Smooth muscle cell (in vitro differentiated cells): ENCODE data around the gene PPP2R3B. TPM values are rescaled to one million over a fixed set of nuclear protein-coding genes. Genes with fewer than 3 reads are reported as not detected.

Experiments
- DNase-seq: peaks from one replicate; lab custom pipeline; 2025; ENCODE audit not compliant: unreplicated experiment; lab: John Stamatoyannopoulos, UW
- H2AFZ ChIP-seq: fragments of 200-600 bp; sonication (generic); 2 replicates; pipeline ENCODE4 v1.6.0; 2016; ENCODE audit warnings: antibody characterized with exemption, low read depth, mild to moderate bottlenecking
- H3F3A ChIP-seq: fragments of 200-600 bp; sonication (generic); 2 replicates; pipeline ENCODE4 v1.6.0; 2017; ENCODE audit warnings: antibody characterized with exemption, low read depth
- H3K27ac ChIP-seq: fragments of 200-600 bp; sonication (generic); 2 replicates; pipeline ENCODE4 v1.5.1; 2016; ENCODE audit warnings: low read depth, mild to moderate bottlenecking
- H3K27me3 ChIP-seq: fragments of 200-600 bp; sonication (generic); 2 replicates; pipeline ENCODE4 v1.6.1; 2016; ENCODE audit warnings: low read depth, mild to moderate bottlenecking
- H3K36me3 ChIP-seq: fragments of 200-600 bp; sonication (generic); 2 replicates; pipeline ENCODE4 v1.5.1; 2016; ENCODE audit warnings: low read depth
- H3K4me1 ChIP-seq: fragments of 200-600 bp; sonication (generic); 2 replicates; pipeline ENCODE4 v1.5.1; 2016; ENCODE audit warnings: low read depth
- H3K4me2 ChIP-seq: fragments of 200-600 bp; sonication (generic); 2 replicates; pipeline ENCODE4 v1.6.0; 2016; ENCODE audit warnings: mild to moderate bottlenecking
- H3K4me3 ChIP-seq: fragments of 200-600 bp; sonication (generic); 2 replicates; pipeline ENCODE4 v1.5.1; 2016; ENCODE audit warnings: mild to moderate bottlenecking
- H3K79me2 ChIP-seq: fragments of 200-600 bp; sonication (generic); 2 replicates; pipeline ENCODE4 v1.6.0; 2016; ENCODE audit warnings: low read depth, mild to moderate bottlenecking
- H3K9ac ChIP-seq: fragments of 200-600 bp; sonication (generic); 2 replicates; pipeline ENCODE4 v1.6.0; 2016; ENCODE audit warnings: low read depth
- H3K9me3 ChIP-seq: fragments of 200-600 bp; sonication (generic); replicated peaks from 2 replicates; pipeline ENCODE4 v1.5.1; 2016; ENCODE audit warnings: low read depth
- H4K20me1 ChIP-seq: fragments of 200-600 bp; sonication (generic); 2 replicates; pipeline ENCODE4 v1.6.0; 2016; ENCODE audit warnings: low read depth
- WGBS: methylation state at CpG from one replicate; pipeline ENCODE4 v1.1.7; 2016; ENCODE audit warnings: low lambda C conversion rate; 5-methylcytosine and 5-hydroxymethylcytosine counted together
- polyA plus RNA-seq: library from polyadenylated mRNA; unstranded; fragments of >200 nt; fragmentation: Nextera tagmentation; extraction: Ambion mirVana; gene quantifications from 2 replicates; pipeline ENCODE4 v1.2.1, GENCODE V29; 2016
- total RNA-seq: library from RNA; depleted of rRNA; stranded (reverse); fragments of >200 nt; gene quantifications from 2 replicates; pipeline ENCODE4 v1.2.3, GENCODE V29; 2014
- TF ChIP-seq, protein P1 (sequence below): fragments of 200-600 bp; sonication (generic); IDR thresholded peaks from 2 replicates; pipeline ENCODE4 v1.5.1; 2017; ENCODE audit warnings: borderline replicate concordance, mild to moderate bottlenecking, antibody characterized with exemption; ENCODE audit not compliant: insufficient read depth, poor library complexity, severe bottlenecking

The PPP2R3B gene
- total and polyA plus RNA-seq, 2 experiments from 2014 or later: 15.2 to 25.1 TPM

DNA sequence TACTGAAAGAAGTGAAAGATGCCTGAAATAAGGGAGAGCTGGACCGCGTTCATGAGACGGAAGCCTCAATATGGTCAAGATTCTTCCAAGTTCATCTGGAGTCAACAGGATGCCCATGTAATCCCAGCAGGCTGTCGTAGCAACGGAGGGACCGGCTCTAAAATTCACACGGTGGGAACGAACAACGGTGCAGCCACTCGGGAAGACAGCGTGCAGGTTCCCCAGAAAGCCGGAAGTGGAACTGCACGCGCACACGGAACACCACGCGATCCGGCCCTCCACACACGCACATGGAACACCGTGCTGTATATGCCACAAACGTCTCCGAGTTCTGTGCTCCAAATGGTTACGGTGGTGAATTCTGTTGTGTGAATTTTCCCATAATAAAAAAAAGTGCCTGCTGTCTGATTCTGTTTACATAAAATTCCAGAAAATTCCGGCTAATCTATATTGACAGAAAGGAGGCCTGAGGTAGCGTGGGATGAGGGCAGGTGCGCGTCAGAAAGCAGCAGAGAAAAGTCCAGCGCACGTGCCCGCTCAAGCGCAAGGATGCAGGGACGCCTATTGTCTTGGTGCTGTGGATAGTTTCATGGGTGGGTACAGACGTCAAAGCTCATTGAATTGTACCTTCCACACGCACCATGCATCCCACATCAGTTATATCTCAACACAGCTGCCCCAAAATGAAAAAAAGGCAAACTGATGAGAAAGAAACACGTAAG is 31.2 kb downstream of the PPP2R3B start:
- Histone ChIP-seq H3K27me3 (no peaks in the 10 kb centered on the region), H3K4me3 (no peak overlapping the region), H2AFZ (no peak overlapping the region), H3K27ac (no peak overlapping the region), H3K9ac (no peak overlapping the region), H3F3A (no peaks in the 10 kb centered on the region), H3K4me1 (no peaks in the 10 kb centered on the region), H3K79me2 (peaks cover 6% of the 10 kb centered on the region), H3K36me3 (peaks cover 15% of the 10 kb centered on the region), H3K4me2 (no peak overlapping the region), H4K20me1 (no peaks in the 10 kb centered on the region), H3K9me3 (peaks cover 11% of the 10 kb centered on the region)
- DNase-seq: no peak
- 95% methylated on average over 35 of the region's 35 CpGs for WGBS
- TF ChIP-seq, protein P1, sequence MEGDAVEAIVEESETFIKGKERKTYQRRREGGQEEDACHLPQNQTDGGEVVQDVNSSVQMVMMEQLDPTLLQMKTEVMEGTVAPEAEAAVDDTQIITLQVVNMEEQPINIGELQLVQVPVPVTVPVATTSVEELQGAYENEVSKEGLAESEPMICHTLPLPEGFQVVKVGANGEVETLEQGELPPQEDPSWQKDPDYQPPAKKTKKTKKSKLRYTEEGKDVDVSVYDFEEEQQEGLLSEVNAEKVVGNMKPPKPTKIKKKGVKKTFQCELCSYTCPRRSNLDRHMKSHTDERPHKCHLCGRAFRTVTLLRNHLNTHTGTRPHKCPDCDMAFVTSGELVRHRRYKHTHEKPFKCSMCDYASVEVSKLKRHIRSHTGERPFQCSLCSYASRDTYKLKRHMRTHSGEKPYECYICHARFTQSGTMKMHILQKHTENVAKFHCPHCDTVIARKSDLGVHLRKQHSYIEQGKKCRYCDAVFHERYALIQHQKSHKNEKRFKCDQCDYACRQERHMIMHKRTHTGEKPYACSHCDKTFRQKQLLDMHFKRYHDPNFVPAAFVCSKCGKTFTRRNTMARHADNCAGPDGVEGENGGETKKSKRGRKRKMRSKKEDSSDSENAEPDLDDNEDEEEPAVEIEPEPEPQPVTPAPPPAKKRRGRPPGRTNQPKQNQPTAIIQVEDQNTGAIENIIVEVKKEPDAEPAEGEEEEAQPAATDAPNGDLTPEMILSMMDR: no peak

DNA sequence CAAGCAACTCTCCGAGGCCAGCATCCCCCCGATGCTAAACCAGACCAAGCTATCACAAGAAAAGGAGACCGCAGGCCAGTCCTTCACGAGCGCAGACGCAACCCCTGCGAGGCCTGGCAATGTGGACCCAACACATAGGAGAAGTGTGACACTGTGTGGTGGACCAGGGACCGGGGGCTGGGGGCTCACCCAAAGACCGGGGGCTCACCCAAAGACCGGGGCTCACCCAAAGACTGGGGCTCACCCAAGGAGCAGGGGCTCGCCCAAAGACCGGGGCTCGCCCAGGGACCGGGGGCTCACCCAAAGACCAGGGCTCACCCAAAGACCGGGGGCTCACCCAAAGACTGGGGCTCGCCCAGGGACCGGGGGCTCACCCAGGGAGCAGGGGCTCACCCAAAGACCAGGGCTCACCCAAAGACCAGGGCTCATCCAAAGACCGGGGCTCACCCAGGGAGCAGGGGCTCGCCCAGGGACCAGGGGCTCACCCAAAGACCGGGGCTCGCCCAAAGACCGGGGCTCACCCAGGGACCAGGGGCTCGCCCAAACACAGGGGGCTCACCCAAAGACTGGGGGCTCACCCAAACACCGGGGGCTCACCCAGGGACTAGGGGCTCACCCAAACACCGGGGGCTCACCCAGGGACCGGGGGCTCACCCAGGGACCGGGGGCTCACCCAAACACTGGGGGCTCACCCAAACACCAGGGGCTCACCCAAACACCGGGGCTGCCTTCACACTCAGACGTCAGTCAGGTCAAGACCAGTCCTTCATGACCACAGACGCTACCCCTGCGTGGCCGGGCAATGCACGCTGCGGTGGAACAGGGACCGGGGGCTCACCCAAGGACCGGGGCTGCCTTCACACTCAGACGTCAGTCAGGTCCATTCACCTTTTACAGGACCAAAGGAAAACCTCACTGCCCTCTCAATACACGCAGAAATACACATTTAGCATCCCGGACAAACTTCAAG is 32.9 kb downstream of the PPP2R3B start:
- Histone ChIP-seq H3K9ac (no peak overlapping the region), H2AFZ (no peak overlapping the region), H3K4me3 (no peak overlapping the region), H3K4me1 (no peaks in the 10 kb centered on the region), H3K9me3 (no peaks in the 10 kb centered on the region), H3K36me3 (no peaks in the 10 kb centered on the region), H4K20me1 (no peaks in the 10 kb centered on the region), H3K27me3 (no peaks in the 10 kb centered on the region), H3F3A (no peaks in the 10 kb centered on the region), H3K79me2 (peaks cover 6% of the 10 kb centered on the region), H3K27ac (no peak overlapping the region), H3K4me2 (no peak overlapping the region)
- 96% methylated on average over 38 of the region's 39 CpGs for WGBS
- no peak for DNase-seq
- TF ChIP-seq, protein P1: no peak

DNA sequence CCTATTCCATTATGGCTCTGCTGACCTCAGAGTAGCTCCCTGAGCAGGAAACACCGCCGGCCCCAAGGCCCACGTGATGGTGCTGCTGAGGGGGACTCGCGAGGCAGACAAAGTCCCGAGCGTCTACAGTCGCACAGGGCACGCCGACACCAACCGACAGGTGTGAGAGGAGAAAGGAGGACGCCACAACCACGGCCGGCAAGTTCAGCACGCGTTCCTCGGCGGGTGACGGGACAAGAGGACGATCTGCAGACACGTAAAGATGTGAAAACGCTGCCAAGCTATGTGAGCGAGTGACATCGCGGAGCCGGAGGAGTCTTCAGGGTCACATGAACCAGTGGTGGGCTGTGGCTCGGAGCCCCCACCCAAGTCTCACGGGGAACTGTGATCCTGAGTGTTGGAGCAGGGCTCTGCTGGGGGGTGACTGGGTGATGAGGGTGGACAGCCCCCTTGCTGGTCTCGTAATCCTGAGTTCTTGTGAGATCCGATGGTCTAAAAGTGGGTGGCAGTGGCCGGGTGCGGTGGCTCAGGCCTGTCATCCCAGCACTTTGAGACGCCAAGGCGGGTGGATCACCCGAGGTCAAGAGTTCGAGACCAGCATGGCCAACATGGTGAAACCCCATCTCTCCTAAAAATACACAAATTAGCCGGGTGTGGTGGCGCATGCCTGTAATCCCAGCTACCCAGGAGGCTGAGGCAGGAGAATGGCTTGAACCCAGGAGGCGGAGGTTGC is 34.0 kb downstream of the PPP2R3B start:
- no peak overlapping the region for H3K4me2 ChIP-seq
- H3K27me3 ChIP-seq: no peaks in the 10 kb centered on the region
- H3K27ac ChIP-seq: no peak overlapping the region
- 96% methylated on average over 39 of the region's 39 CpGs for WGBS
- no peak overlapping the region for H3K9ac ChIP-seq
- DNase-seq: no peak
- TF ChIP-seq, protein P1: no peak
- H3K4me3 ChIP-seq: no peak overlapping the region
- H3K9me3 ChIP-seq: no peaks in the 10 kb centered on the region
- H3K4me1 ChIP-seq: no peaks in the 10 kb centered on the region
- H3K79me2 ChIP-seq: peaks cover 6% of the 10 kb centered on the region
- no peaks in the 10 kb centered on the region for H3K36me3 ChIP-seq
- H2AFZ ChIP-seq: no peak overlapping the region
- H3F3A ChIP-seq: no peaks in the 10 kb centered on the region
- no peaks in the 10 kb centered on the region for H4K20me1 ChIP-seq
